Chondrocyte (in vitro differentiated cells): ENCODE results near the gene SKIC8. TPM values are rescaled to one million over a fixed set of nuclear protein-coding genes. Genes with fewer than 3 reads are reported as not detected.

Experiments used
- DNase-seq: peaks from one replicate; pipeline ENCODE4 v3.0.0; 2021; ENCODE audit warnings: mixed read lengths, low spot score
- H3K27ac Mint-ChIP-seq: one replicate; pipeline ENCODE4 v1.8.0; 2021; ENCODE audit warnings: mild to moderate bottlenecking, moderate library complexity, mixed read lengths; ENCODE audit not compliant: unreplicated experiment
- H3K27me3 Mint-ChIP-seq: 2 replicates; pipeline ENCODE4 v1.8.0; 2021; ENCODE audit warnings: low read depth, mixed read lengths
- H3K36me3 Mint-ChIP-seq: 2 replicates; pipeline ENCODE4 v1.8.0; 2021; ENCODE audit warnings: low read depth, mixed read lengths
- H3K4me1 Mint-ChIP-seq: 2 replicates; pipeline ENCODE4 v1.8.0; 2021; ENCODE audit warnings: low read depth, mild to moderate bottlenecking, mixed read lengths
- H3K4me3 Mint-ChIP-seq: one replicate; pipeline ENCODE4 v1.8.0; 2021; ENCODE audit warnings: mild to moderate bottlenecking, moderate library complexity, mixed read lengths; ENCODE audit not compliant: unreplicated experiment
- H3K9me3 Mint-ChIP-seq: 2 replicates; pipeline ENCODE4 v1.8.0; 2021; ENCODE audit warnings: low read depth, mixed read lengths
- CTCF ChIP-seq: fragments of 200-600 bp; sonication (generic); IDR thresholded peaks from 2 replicates; pipeline ENCODE4 v1.5.0; 2021; ENCODE audit warnings: antibody characterized with exemption, mild to moderate bottlenecking, moderate library complexity
- total RNA-seq: library from RNA; stranded (reverse); gene quantifications from 3 replicates; pipeline ENCODE4 v1.2.1, GENCODE V29; 2021

Gene SKIC8
- total RNA-seq, 1 donor from 2014 or later = 35.1 TPM

GRCh38 chr15:78263351-78263781 lies 36.0 kb downstream of the SKIC8 start:
- DNase-seq = no peak
- TF ChIP-seq CTCF = no peak
- Mint-ChIP-seq H3K27me3 (no peaks in the 10 kb centered on the region), H3K27ac (no peak overlapping the region), H3K4me3 (no peak overlapping the region), H3K36me3 (no peaks in the 10 kb centered on the region), H3K9me3 (no peaks in the 10 kb centered on the region), H3K4me1 (peaks cover 12% of the 10 kb centered on the region)

- no peak overlapping the region for H3K27ac Mint-ChIP-seq
- peaks cover 6% of the 10 kb centered on the region for H3K4me1 Mint-ChIP-seq
- no peak for DNase-seq
- no peaks in the 10 kb centered on the region for H3K27me3 Mint-ChIP-seq
- no peak overlapping the region for H3K4me3 Mint-ChIP-seq
- no peaks in the 10 kb centered on the region for H3K9me3 Mint-ChIP-seq
- TF ChIP-seq CTCF = no peak
- H3K36me3 Mint-ChIP-seq = no peaks in the 10 kb centered on the region
Observed at GRCh38 chr15:78261062-78261461, 38.3 kb downstream of the SKIC8 start.

- Mint-ChIP-seq H3K36me3 (no peaks in the 10 kb centered on the region), H3K9me3 (no peaks in the 10 kb centered on the region), H3K27ac (no peak overlapping the region), H3K4me3 (no peak overlapping the region), H3K27me3 (no peaks in the 10 kb centered on the region), H3K4me1 (no peaks in the 10 kb centered on the region)
- TF ChIP-seq CTCF = no peak
- no peak for DNase-seq
Observed at GRCh38 chr15:78260489-78260888, 38.9 kb downstream of the SKIC8 start.

- DNase-seq = no peak
- no peak for TF ChIP-seq CTCF
- no peaks in the 10 kb centered on the region for H3K9me3 Mint-ChIP-seq
- H3K4me1 Mint-ChIP-seq = no peaks in the 10 kb centered on the region
- no peaks in the 10 kb centered on the region for H3K27me3 Mint-ChIP-seq
- H3K36me3 Mint-ChIP-seq = no peaks in the 10 kb centered on the region
- no peak overlapping the region for H3K27ac Mint-ChIP-seq
- no peak overlapping the region for H3K4me3 Mint-ChIP-seq
Observed at GRCh38 chr15:78259232-78259631, 40.2 kb downstream of the SKIC8 start.

GRCh38 chr15:78257681-78258080 lies 41.7 kb downstream of the SKIC8 start:
- TF ChIP-seq CTCF = no peak
- Mint-ChIP-seq H3K27ac (no peak overlapping the region), H3K36me3 (no peaks in the 10 kb centered on the region)

More at GRCh38 chr15:78257681-78258080, 41.7 kb downstream of the SKIC8 start:
- H3K4me3 Mint-ChIP-seq = no peak overlapping the region
- H3K9me3 Mint-ChIP-seq = no peaks in the 10 kb centered on the region
- DNase-seq = no peak
- no peaks in the 10 kb centered on the region for H3K4me1 Mint-ChIP-seq
- H3K27me3 Mint-ChIP-seq = no peaks in the 10 kb centered on the region
